Body of pancreas (tissue), 4 donors: ENCODE data around the gene VRK1.

ENCODE experiments used
- CTCF ChIP-seq, 7 experiments: fragments of 450-650 bp in 4 of 7; fragments of 200-600 bp in 3 of 7; sonication (generic) in 3 of 7; IDR thresholded peaks; one replicate each; pipeline ENCODE4 v1.5.1; 2016 to 2019; ENCODE audit warnings: antibody characterized with exemption in 7 of 7
- POLR2A ChIP-seq, 3 donors: fragments of 450-650 bp; IDR thresholded peaks; one replicate each; pipeline ENCODE4 v1.6.1; 2016; ENCODE audit warnings: antibody characterized with exemption in 3 of 3, mild to moderate bottlenecking in 2 of 3

- TF ChIP-seq CTCF (IDR thresholded peaks at IDR 0.05) = no peak
- TF ChIP-seq POLR2A (IDR thresholded peaks at IDR 0.05) = no peak
Observed at GRCh38 chr14:96811265-96811664, 14.1 kb downstream of the VRK1 start.
